BLaER1 (cell line): Measurements from ENCODE around the gene NDUFAF7.
"Not testable (repeated sequence)": the region's sequence is repeated elsewhere in the genome, so short reads cannot be mapped to it uniquely, and the experiment has no call there.

Source experiments
- H3K27ac ChIP-seq: shearing (Covaris generic); formaldehyde crosslinking; 2 replicates; pipeline ENCODE4 v1.8.1; 2022
- H3K27me3 ChIP-seq: shearing (Covaris generic); formaldehyde crosslinking; 2 replicates; pipeline ENCODE4 v1.8.1; 2022
- H3K36me3 ChIP-seq: shearing (Covaris generic); formaldehyde crosslinking; 2 replicates; pipeline ENCODE4 v1.8.1; 2022
- H3K4me1 ChIP-seq: shearing (Covaris generic); formaldehyde crosslinking; 2 replicates; pipeline ENCODE4 v1.8.1; 2022
- H3K4me2 ChIP-seq: shearing (Covaris generic); formaldehyde crosslinking; 2 replicates; pipeline ENCODE4 v1.8.1; 2022
- H3K4me3 ChIP-seq: shearing (Covaris generic); formaldehyde crosslinking; 2 replicates; pipeline ENCODE4 v1.8.1; 2022
- H3K9ac ChIP-seq: shearing (Covaris generic); formaldehyde crosslinking; 2 replicates; pipeline ENCODE4 v1.8.1; 2022
- H3K9me3 ChIP-seq: shearing (Covaris generic); formaldehyde crosslinking; 2 replicates; pipeline ENCODE4 v1.8.1; 2022
- H4K20me1 ChIP-seq: shearing (Covaris generic); formaldehyde crosslinking; 2 replicates; pipeline ENCODE4 v1.8.1; 2022
- Cebpa-rat ChIP-seq: shearing (Covaris generic); IDR thresholded peaks from 2 replicates; pipeline ENCODE4 v1.8.1; 2022

The NDUFAF7 gene, protein sequence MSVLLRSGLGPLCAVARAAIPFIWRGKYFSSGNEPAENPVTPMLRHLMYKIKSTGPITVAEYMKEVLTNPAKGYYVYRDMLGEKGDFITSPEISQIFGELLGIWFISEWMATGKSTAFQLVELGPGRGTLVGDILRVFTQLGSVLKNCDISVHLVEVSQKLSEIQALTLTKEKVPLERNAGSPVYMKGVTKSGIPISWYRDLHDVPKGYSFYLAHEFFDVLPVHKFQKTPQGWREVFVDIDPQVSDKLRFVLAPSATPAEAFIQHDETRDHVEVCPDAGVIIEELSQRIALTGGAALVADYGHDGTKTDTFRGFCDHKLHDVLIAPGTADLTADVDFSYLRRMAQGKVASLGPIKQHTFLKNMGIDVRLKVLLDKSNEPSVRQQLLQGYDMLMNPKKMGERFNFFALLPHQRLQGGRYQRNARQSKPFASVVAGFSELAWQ

GRCh38 chr2:37231241-37232130 lies at the start of gene NDUFAF7, which contains the start of gene CEBPZ:
Gene NDUFAF7, plus strand, starts transcription at chr2:37231658. Its CDS starts 48 bp downstream, at chr2:37231706.
Gene CEBPZ, minus strand, starts transcription at chr2:37231596. Its CDS starts 29 bp downstream, at chr2:37231567.
- Histone ChIP-seq H4K20me1 (peaks cover 54% of the 10 kb centered on the region), H3K36me3 (peaks cover 52% of the 10 kb centered on the region), H3K4me2 (peak within 1 kb of the TSS; percentile 99), H3K9me3 (no peaks in the 10 kb centered on the region), H3K4me3 (peak within 1 kb of the TSS; percentile 95), H3K9ac (peak within 1 kb of the TSS; percentile 91), H3K4me1 (peaks cover 48% of the 10 kb centered on the region), H3K27ac (peak within 1 kb of the TSS; percentile 93), H3K27me3 (no peaks in the 10 kb centered on the region)
- TF ChIP-seq Cebpa-rat, result 0 out of 2 replicates have a peak, but pooled peaks have one; percentile 9

DNA sequence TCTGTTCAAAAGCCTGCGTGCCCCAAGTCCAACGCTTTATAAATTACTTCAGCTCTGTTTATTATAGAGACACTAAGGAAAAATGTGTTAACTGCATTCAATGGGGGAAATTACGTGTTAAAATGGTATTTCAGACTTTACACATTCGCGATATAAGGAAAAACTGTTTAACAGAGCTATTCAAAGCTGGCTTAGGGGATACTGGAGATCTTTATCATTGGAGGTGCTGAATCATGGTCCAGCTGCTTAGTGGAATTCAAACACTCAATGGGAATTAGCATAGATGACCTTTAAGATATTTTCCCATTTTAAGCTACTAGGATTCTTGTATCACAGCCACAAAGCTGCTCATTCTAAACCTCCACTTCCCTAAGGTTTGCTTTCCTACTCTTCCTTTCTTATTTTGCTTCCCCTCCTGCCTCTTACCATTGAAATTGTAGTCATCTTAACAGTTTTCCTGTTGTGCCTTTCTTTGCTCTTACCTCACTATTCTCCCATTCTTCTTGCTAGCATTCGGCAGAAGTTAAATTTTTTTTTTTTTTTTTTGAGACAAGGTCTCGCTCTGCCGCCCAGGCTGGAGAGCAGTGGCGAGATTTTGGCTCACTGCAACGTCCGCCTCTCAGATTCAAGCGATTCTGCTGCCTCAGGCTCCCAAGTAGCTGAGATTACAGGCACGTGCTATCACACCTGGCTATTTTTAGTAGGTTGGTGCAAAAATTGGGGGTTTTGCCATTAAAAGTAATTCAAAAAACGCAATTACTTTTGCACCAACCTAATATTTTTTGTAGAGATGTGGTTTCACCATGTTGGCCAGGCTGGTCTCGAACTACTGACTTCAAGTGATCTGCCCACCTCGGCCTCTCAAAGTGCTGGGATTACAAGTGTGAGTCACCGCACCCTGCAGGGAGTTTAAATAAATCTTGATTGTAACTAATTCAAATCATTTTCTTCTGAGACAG lies 49.5 kb upstream of the NDUFAF7 start:
- Histone ChIP-seq H3K9me3 (no peaks in the 10 kb centered on the region), H3K27ac (no peak overlapping the region), H3K4me2 (no peak overlapping the region), H3K4me1 (no peaks in the 10 kb centered on the region), H4K20me1 (no peaks in the 10 kb centered on the region), H3K9ac (no peak overlapping the region), H3K36me3 (no peaks in the 10 kb centered on the region), H3K27me3 (no peaks in the 10 kb centered on the region), H3K4me3 (no peak overlapping the region)
- no peak for TF ChIP-seq Cebpa-rat

GRCh38 chr2:37188570-37188969 lies 42.9 kb upstream of the NDUFAF7 start, which contains the start of gene SULT6B1:
Gene SULT6B1, minus strand, starts transcription at chr2:37188670. Its CDS starts 30 bp downstream, at chr2:37188640.
- no peak within 1 kb of the TSS for H3K4me2 ChIP-seq
- no peak within 1 kb of the TSS for H3K4me3 ChIP-seq
- no peaks in the 10 kb centered on the region for H3K9me3 ChIP-seq
- H3K9ac ChIP-seq, result no peak within 1 kb of the TSS
- no peak within 1 kb of the TSS for H3K27ac ChIP-seq
- no peaks in the 10 kb centered on the region for H3K27me3 ChIP-seq
- no peaks in the 10 kb centered on the region for H3K36me3 ChIP-seq
- no peaks in the 10 kb centered on the region for H4K20me1 ChIP-seq
- H3K4me1 ChIP-seq, result no peaks in the 10 kb centered on the region
- no peak for TF ChIP-seq Cebpa-rat

DNA sequence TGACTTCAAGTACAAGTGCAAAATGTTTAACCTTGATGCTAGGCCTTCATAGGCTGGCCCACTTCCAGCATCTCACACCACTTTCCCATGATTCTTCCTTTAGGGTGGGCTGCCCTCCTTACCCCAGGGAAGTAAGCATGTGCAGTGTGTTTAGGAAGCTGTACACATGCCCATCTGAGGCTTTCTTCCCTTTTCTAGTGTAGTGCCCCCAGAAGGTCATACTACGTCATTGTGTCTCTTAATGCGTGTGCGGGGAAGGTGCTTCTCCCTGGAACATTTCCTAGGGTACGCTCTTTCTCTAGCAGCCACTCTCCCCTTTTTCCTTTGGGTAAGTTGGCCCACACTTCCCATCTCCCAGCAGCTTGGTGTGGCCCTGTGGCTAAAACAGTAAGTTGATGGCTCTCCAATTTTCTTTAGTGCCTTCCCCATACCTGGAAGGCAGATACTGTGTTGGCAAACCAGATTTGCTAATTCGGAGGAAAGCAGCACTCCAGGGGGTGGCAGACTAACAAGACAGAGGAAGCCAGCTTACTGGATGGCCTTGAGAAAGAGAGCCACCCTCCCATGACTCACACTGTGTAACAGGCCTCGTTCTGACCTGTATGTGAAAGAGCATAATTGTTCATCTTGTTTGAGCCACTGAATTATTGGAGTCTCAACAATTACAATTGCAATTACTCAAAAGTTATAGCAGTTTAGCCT lies 41.9 kb upstream of the NDUFAF7 start:
- no peaks in the 10 kb centered on the region for H3K9me3 ChIP-seq
- H3K4me2 ChIP-seq, result no peak overlapping the region
- no peak overlapping the region for H3K4me3 ChIP-seq
- H4K20me1 ChIP-seq, result no peaks in the 10 kb centered on the region
- no peak overlapping the region for H3K9ac ChIP-seq
- H3K27me3 ChIP-seq, result no peaks in the 10 kb centered on the region
- no peak overlapping the region for H3K27ac ChIP-seq
- no peaks in the 10 kb centered on the region for H3K36me3 ChIP-seq
- H3K4me1 ChIP-seq, result no peaks in the 10 kb centered on the region
- TF ChIP-seq Cebpa-rat, result no peak

- Histone ChIP-seq H3K4me1 (no peaks in the 10 kb centered on the region), H3K4me3 (no peak overlapping the region), H4K20me1 (no peaks in the 10 kb centered on the region), H3K27me3 (no peaks in the 10 kb centered on the region), H3K4me2 (no peak overlapping the region), H3K27ac (no peak overlapping the region), H3K9me3 (peaks cover under 1% of the 10 kb centered on the region; the same call in 1 of the 2 replicates), H3K36me3 (no peaks in the 10 kb centered on the region), H3K9ac (no peak overlapping the region)
- no peak for TF ChIP-seq Cebpa-rat
Observed at GRCh38 chr2:37190290-37190689, 41.2 kb upstream of the NDUFAF7 start.

GRCh38 chr2:37191253-37191652 lies 40.2 kb upstream of the NDUFAF7 start:
- Histone ChIP-seq H3K4me1 (no peaks in the 10 kb centered on the region), H3K4me3 (no peak overlapping the region), H3K9ac (no peak overlapping the region), H3K4me2 (no peak overlapping the region), H3K9me3 (peaks cover 9% of the 10 kb centered on the region), H4K20me1 (no peaks in the 10 kb centered on the region), H3K36me3 (no peaks in the 10 kb centered on the region), H3K27me3 (no peaks in the 10 kb centered on the region), H3K27ac (no peak overlapping the region)
- no peak for TF ChIP-seq Cebpa-rat

DNA sequence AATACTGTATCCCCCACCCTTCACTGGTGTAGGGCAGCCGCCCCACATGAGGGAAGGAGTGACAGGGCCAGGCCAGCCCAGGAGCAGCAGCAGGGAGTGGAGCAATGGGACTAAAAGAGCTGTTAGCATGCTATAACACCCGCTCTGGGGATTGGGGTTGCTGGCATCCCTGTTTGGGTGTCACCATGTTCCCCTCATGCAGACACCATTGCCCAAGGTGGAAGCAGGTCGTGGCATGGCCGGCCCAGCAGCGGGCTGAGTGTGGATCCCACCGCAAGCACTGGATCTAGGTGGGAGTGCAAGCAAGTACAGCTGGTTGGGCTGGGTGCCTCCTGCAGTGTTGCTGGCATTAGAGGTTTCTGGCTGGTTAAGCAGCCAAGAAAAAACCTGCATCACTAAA lies 39.7 kb upstream of the NDUFAF7 start:
- Histone ChIP-seq H3K27ac (no peak overlapping the region), H3K4me1 (no peaks in the 10 kb centered on the region)

GRCh38 chr2:37192551-37192950 lies 38.9 kb upstream of the NDUFAF7 start:
- H3K9ac ChIP-seq, result no peak overlapping the region
- H3K9me3 ChIP-seq, result peaks cover 9% of the 10 kb centered on the region
- peaks cover 5% of the 10 kb centered on the region for H3K4me1 ChIP-seq

More for the DNA sequence above, 39.7 kb upstream of the NDUFAF7 start:
- Histone ChIP-seq H3K36me3 (no peaks in the 10 kb centered on the region), H3K4me2 (no peak overlapping the region), H3K4me3 (no peak overlapping the region), H3K9me3 (peaks cover 9% of the 10 kb centered on the region), H3K27me3 (no peaks in the 10 kb centered on the region), H3K9ac (no peak overlapping the region), H4K20me1 (no peaks in the 10 kb centered on the region)
- no peak for TF ChIP-seq Cebpa-rat

GRCh38 chr2:37195862-37196319 lies 35.6 kb upstream of the NDUFAF7 start:
- peak overlapping the region; percentile 95; the same call in 1 of the 2 replicates for H3K9ac ChIP-seq
- peaks cover 18% of the 10 kb centered on the region for H3K36me3 ChIP-seq
- H3K4me2 ChIP-seq, result peak overlapping the region; percentile 93
- H3K4me3 ChIP-seq, result peak overlapping the region; percentile 86
- H3K27me3 ChIP-seq, H4K20me1 ChIP-seq: not testable (repeated sequence)
- H3K9me3 ChIP-seq, result peaks cover 15% of the 10 kb centered on the region
- peak overlapping the region; percentile 97; the same call in 1 of the 2 replicates for H3K27ac ChIP-seq
- H3K4me1 ChIP-seq, result peaks cover 32% of the 10 kb centered on the region

More at GRCh38 chr2:37192551-37192950, 38.9 kb upstream of the NDUFAF7 start:
- Histone ChIP-seq H4K20me1 (no peaks in the 10 kb centered on the region), H3K27ac (no peak overlapping the region), H3K36me3 (no peaks in the 10 kb centered on the region), H3K4me2 (no peak overlapping the region), H3K27me3 (no peaks in the 10 kb centered on the region), H3K4me3 (no peak overlapping the region)
- no peak for TF ChIP-seq Cebpa-rat
